ENCODE results near the gene APOO. TPM values are rescaled to one million over a fixed set of nuclear protein-coding genes. Genes with fewer than 3 reads are reported as not detected.
A peak's percentile ranks its signal among the peaks of the same experiment; 100 is the strongest.
"Not testable (repeated sequence)": the region's sequence is repeated elsewhere in the genome, so short reads cannot be mapped to it uniquely, and the experiment has no call there.

The APOO gene
- total RNA-seq, 1 experiment from 2014 or later = 95.3 TPM

GRCh38 chrX:23896981-23897380 is 10.8 kb downstream of the APOO start:
- no peaks in the 10 kb centered on the region for H3K9me3 Mint-ChIP-seq
- Histone ChIP-seq H3K14ac (ENCODE audit: insufficient read depth, low read length) (no peak overlapping the region), H4K20me1 (ENCODE audit: control insufficient read depth, insufficient read depth, insufficient read length) (no peaks in the 10 kb centered on the region), H3K79me1 (ENCODE audit: insufficient read depth, low read depth, low read length, poor library complexity, severe bottlenecking) (peaks cover 2% of the 10 kb centered on the region), H3K23me2 (ENCODE audit: insufficient read length, low read depth, low read length, poor library complexity, severe bottlenecking) (no peaks in the 10 kb centered on the region), H3K79me2 (ENCODE audit: insufficient read depth, low read length) (peaks cover 2% of the 10 kb centered on the region; the same call in 1 of the 2 replicates), H3K4me2 (ENCODE audit: insufficient read depth, insufficient read length, low read length) (no peak overlapping the region), H3K23ac (ENCODE audit: insufficient read length, low read depth, low read length) (no peak overlapping the region), H3K4ac (ENCODE audit: low read depth, low read length) (no peak overlapping the region), H3K56ac (ENCODE audit: insufficient read length, low read depth, low read length) (no peak overlapping the region), H3K9me3 (ENCODE audit: control insufficient read depth, low read depth, low read length) (no peaks in the 10 kb centered on the region), H2BK5ac (ENCODE audit: insufficient read length, low read length) (no peak overlapping the region), H3K9ac (ENCODE audit: extremely low read depth, insufficient read length, low read length) (no peak overlapping the region), H3K27me3 (ENCODE audit: insufficient read depth, low read length) (no peaks in the 10 kb centered on the region), H2BK120ac (ENCODE audit: low read depth, low read length, poor library complexity, severe bottlenecking) (no peak overlapping the region), H3K27ac (ENCODE audit: insufficient read length, low read depth, low read length) (no peak overlapping the region), H2AK5ac (ENCODE audit: insufficient read length, low read length) (no peak overlapping the region), H3K18ac (ENCODE audit: insufficient read length, low read depth, low read length) (no peak overlapping the region), H2BK12ac (ENCODE audit: insufficient read length, low read depth, low read length) (no peak overlapping the region), H2AFZ (ENCODE audit: low read length) (no peak overlapping the region), H3T11ph (ENCODE audit: low read length) (no peak overlapping the region), H2BK20ac (ENCODE audit: low read depth, low read length, poor library complexity, severe bottlenecking) (no peak overlapping the region), H4K91ac (ENCODE audit: insufficient read length, low read depth, low read length) (no peak overlapping the region), H3K4me1 (ENCODE audit: insufficient read depth, low read length) (no peaks in the 10 kb centered on the region), H4K8ac (replicated peaks; ENCODE audit: insufficient read length, low read depth, low read length) (no peak overlapping the region), H4K5ac (ENCODE audit: insufficient read length, low read depth, low read length) (no peak overlapping the region), H2BK15ac (ENCODE audit: low read depth, low read length) (no peak overlapping the region)
- no peak overlapping the region for H3K4me3 Mint-ChIP-seq
- TF ChIP-seq CTCF (conservative IDR thresholded peaks at IDR 0.05) = no peak
- no peaks in the 10 kb centered on the region for H3K27me3 Mint-ChIP-seq (ENCODE audit: low read depth)
- no CpG with 5 or more reads among the region's 2 CpGs for WGBS (ENCODE audit: extremely low coverage, insufficient read length, low lambda C conversion rate)
- peaks cover 3 to 11% (median 3%) of the 10 kb centered on the region in 3 experiments; a peak in 6 of 7 replicates for H3K36me3 Mint-ChIP-seq (ENCODE audit: insufficient read depth in 1 of 3, low read depth in 3 of 3)
- DNase-seq = no peak
- H3K27ac Mint-ChIP-seq = peak overlapping the region in 1 of 3 experiments; percentile 20; a peak in 2 of 7 replicates
- peaks cover 19 to 22% of the 10 kb centered on the region in 2 experiments for H3K4me1 Mint-ChIP-seq

- H3K4me1 ChIP-seq (ENCODE audit: insufficient read depth, low read length); H2BK5ac ChIP-seq (ENCODE audit: insufficient read length, low read length): not testable (repeated sequence)
- no CpG with 5 or more reads among the region's 4 CpGs for WGBS (ENCODE audit: extremely low coverage, insufficient read length, low lambda C conversion rate)
Observed at GRCh38 chrX:23896539-23896938, 11.2 kb downstream of the APOO start.

More at GRCh38 chrX:23896539-23896938, 11.2 kb downstream of the APOO start:
- H3K14ac ChIP-seq (ENCODE audit: insufficient read depth, low read length); H3K4ac ChIP-seq (ENCODE audit: low read depth, low read length); H3K27me3 Mint-ChIP-seq (ENCODE audit: low read depth); H4K20me1 ChIP-seq (ENCODE audit: control insufficient read depth, insufficient read depth, insufficient read length); H3K27me3 ChIP-seq (ENCODE audit: insufficient read depth, low read length); H3K56ac ChIP-seq (ENCODE audit: insufficient read length, low read depth, low read length); DNase-seq; H3K9me3 ChIP-seq (ENCODE audit: control insufficient read depth, low read depth, low read length); H3K23ac ChIP-seq (ENCODE audit: insufficient read length, low read depth, low read length); H2BK15ac ChIP-seq (ENCODE audit: low read depth, low read length); H2BK12ac ChIP-seq (ENCODE audit: insufficient read length, low read depth, low read length); H2BK120ac ChIP-seq (ENCODE audit: low read depth, low read length, poor library complexity, severe bottlenecking); H3T11ph ChIP-seq (ENCODE audit: low read length); H3K27ac ChIP-seq (ENCODE audit: insufficient read length, low read depth, low read length); H2AFZ ChIP-seq (ENCODE audit: low read length); H3K4me3 Mint-ChIP-seq; H3K9ac ChIP-seq (ENCODE audit: extremely low read depth, insufficient read length, low read length); H3K79me1 ChIP-seq (ENCODE audit: insufficient read depth, low read depth, low read length, poor library complexity, severe bottlenecking); H3K4me2 ChIP-seq (ENCODE audit: insufficient read depth, insufficient read length, low read length); H2AK5ac ChIP-seq (ENCODE audit: insufficient read length, low read length); H4K5ac ChIP-seq (ENCODE audit: insufficient read length, low read depth, low read length); H3K79me2 ChIP-seq (ENCODE audit: insufficient read depth, low read length); H4K91ac ChIP-seq (ENCODE audit: insufficient read length, low read depth, low read length); H4K8ac ChIP-seq (replicated peaks; ENCODE audit: insufficient read length, low read depth, low read length); H3K9me3 Mint-ChIP-seq; H2BK20ac ChIP-seq (ENCODE audit: low read depth, low read length, poor library complexity, severe bottlenecking); H3K23me2 ChIP-seq (ENCODE audit: insufficient read length, low read depth, low read length, poor library complexity, severe bottlenecking); H3K18ac ChIP-seq (ENCODE audit: insufficient read length, low read depth, low read length): not testable (repeated sequence)
- Mint-ChIP-seq H3K36me3 (ENCODE audit: insufficient read depth in 1 of 3, low read depth in 3 of 3) (peaks cover 3 to 11% (median 3%) of the 10 kb centered on the region in 3 experiments; a peak in 6 of 7 replicates), H3K4me1 (peaks cover 19 to 22% of the 10 kb centered on the region in 2 experiments), H3K27ac (peak overlapping the region in 1 of 3 experiments; percentile 61; a peak in 1 of 7 replicates)

All from H9 (cell line).